ENCODE measurements around the gene SMNDC1. TPM values are rescaled to one million over a fixed set of nuclear protein-coding genes. Genes with fewer than 3 reads are reported as not detected.

The SMNDC1 gene
- total and polyA plus RNA-seq, 4 donors = 14.2 to 35.5 (median 22.5) TPM

DNA sequence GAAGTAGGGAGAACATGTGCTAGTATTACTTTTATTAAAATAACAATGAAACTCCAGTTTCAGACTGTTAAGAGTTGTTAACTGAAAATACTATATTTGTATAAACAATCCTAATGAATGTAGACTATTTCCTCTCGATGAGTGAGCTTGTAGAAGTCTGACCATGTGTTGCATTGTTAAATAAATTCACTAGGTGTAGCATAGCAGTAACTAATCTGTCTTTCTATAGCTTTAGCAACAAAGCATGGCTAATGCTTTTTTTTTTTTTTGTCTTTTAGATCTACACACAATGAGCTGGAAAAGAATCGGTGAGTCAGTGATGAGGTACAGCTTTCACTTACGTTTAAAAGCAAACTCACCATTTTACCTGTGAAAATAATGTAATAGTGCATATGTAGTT lies 60.2 kb downstream of the SMNDC1 start:
- H3K27ac ChIP-seq (ENCODE audit: low read depth, low read length) = no peak overlapping the region
- H3K27me3 ChIP-seq (ENCODE audit: control insufficient read depth, insufficient read depth, low read length) = no peaks in the 10 kb centered on the region
- no peaks in the 10 kb centered on the region for H3K9me3 ChIP-seq (ENCODE audit: control insufficient read depth, insufficient read depth, low read length)
- H3K4me1 ChIP-seq (ENCODE audit: control insufficient read depth, insufficient read depth, low read length) = no peaks in the 10 kb centered on the region
- H3K36me3 ChIP-seq (ENCODE audit: control insufficient read depth, insufficient read depth, low read length) = peaks cover 3% of the 10 kb centered on the region
- no peak for DNase-seq (ENCODE audit: low read depth in 4 of 6, low spot score in 6 of 6)
- WGBS (ENCODE audit: insufficient coverage) = no CpG with 5 or more reads among the region's 3 CpGs
- H3K4me3 ChIP-seq (ENCODE audit: low read depth, low read length) = no peak overlapping the region

DNA sequence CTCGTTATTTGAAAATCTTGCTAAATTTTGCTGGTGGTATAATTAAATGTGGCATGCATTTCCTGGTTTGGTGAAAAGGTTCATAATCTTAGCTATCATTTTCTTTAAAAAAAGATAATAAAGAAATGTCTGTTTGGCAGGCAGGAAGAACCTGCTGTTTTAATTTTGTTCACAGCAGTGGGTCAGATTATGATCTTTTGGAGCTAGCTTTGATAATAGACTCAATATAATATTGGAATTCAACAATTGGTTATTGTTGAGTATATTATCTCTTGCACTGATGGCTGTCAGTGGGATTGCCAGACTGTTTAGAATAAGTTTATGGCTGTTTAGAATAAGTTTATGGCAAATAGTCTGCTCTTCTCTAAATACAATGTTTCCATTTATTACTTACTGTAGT lies 62.2 kb downstream of the SMNDC1 start:
- Histone ChIP-seq H3K36me3 (ENCODE audit: control insufficient read depth, insufficient read depth, low read length) (peaks cover 3% of the 10 kb centered on the region), H3K27me3 (ENCODE audit: control insufficient read depth, insufficient read depth, low read length) (no peaks in the 10 kb centered on the region), H3K4me1 (ENCODE audit: control insufficient read depth, insufficient read depth, low read length) (no peaks in the 10 kb centered on the region), H3K9me3 (ENCODE audit: control insufficient read depth, insufficient read depth, low read length) (no peaks in the 10 kb centered on the region), H3K27ac (ENCODE audit: low read depth, low read length) (no peak overlapping the region), H3K4me3 (ENCODE audit: low read depth, low read length) (no peak overlapping the region)
- peak in 1 of 6 donors; percentile 91 for DNase-seq (ENCODE audit: low read depth in 4 of 6, low spot score in 6 of 6)
- no CpG with 5 or more reads among the region's 1 CpG for WGBS (ENCODE audit: insufficient coverage)

GRCh38 chr10:110241841-110242240 lies 62.9 kb downstream of the SMNDC1 start:
- no CpG with 5 or more reads among the region's 2 CpGs for WGBS (ENCODE audit: insufficient coverage)
- peaks cover 3% of the 10 kb centered on the region for H3K36me3 ChIP-seq (ENCODE audit: control insufficient read depth, insufficient read depth, low read length)
- H3K27ac ChIP-seq (ENCODE audit: low read depth, low read length) = no peak overlapping the region
- no peaks in the 10 kb centered on the region for H3K9me3 ChIP-seq (ENCODE audit: control insufficient read depth, insufficient read depth, low read length)
- no peak overlapping the region for H3K4me3 ChIP-seq (ENCODE audit: low read depth, low read length)
- no peak for DNase-seq (ENCODE audit: low read depth in 4 of 6, low spot score in 6 of 6)
- no peaks in the 10 kb centered on the region for H3K27me3 ChIP-seq (ENCODE audit: control insufficient read depth, insufficient read depth, low read length)
- no peaks in the 10 kb centered on the region for H3K4me1 ChIP-seq (ENCODE audit: control insufficient read depth, insufficient read depth, low read length)

DNA sequence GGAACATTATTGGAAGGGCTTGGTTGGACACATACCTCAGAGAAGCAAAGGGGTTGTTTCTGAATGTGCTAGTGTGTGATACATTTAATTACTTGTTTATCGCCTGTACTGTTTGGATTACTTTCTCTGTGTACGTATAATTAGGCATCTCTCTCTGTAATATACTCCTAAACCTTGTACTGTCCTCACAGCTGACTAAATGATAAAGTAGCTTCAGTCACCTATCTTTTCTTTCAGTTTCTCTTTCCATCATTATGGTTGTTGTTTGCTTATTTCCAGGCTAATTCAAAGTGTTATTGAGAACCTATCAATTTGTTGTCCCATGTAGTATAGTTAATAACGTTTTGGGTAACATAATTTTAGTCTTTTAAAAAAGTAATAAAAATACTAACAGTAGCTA lies 63.3 kb downstream of the SMNDC1 start:
- no peak overlapping the region for H3K4me3 ChIP-seq (ENCODE audit: low read depth, low read length)
- no CpG with 5 or more reads among the region's 3 CpGs for WGBS (ENCODE audit: insufficient coverage)
- no peaks in the 10 kb centered on the region for H3K9me3 ChIP-seq (ENCODE audit: control insufficient read depth, insufficient read depth, low read length)
- peaks cover 3% of the 10 kb centered on the region for H3K36me3 ChIP-seq (ENCODE audit: control insufficient read depth, insufficient read depth, low read length)
- H3K4me1 ChIP-seq (ENCODE audit: control insufficient read depth, insufficient read depth, low read length) = no peaks in the 10 kb centered on the region
- H3K27me3 ChIP-seq (ENCODE audit: control insufficient read depth, insufficient read depth, low read length) = no peaks in the 10 kb centered on the region
- peak in 1 of 6 donors; percentile 68 for DNase-seq (ENCODE audit: low read depth in 4 of 6, low spot score in 6 of 6)
- no peak overlapping the region for H3K27ac ChIP-seq (ENCODE audit: low read depth, low read length)

Other genes with a start within 250 kb of the SMNDC1 start
- gene MXI1, start 97.3 kb downstream of the SMNDC1 start, total RNA-seq = 10 to 100 TPM; 64.1 to 74.8 TPM
- 10 to 100 TPM; 88.5 to 90.1 TPM for gene MXI1, start 97.3 kb downstream of the SMNDC1 start, polyA plus RNA-seq (ENCODE audit: insufficient read length in 2 of 2)
- gene DUSP5, start 193.0 kb upstream of the SMNDC1 start, total RNA-seq = 10 to 100 TPM in 1 of 2 donors, 1 to 10 TPM in 1; 4.7 to 11.2 TPM
- gene DUSP5, start 193.0 kb upstream of the SMNDC1 start, polyA plus RNA-seq (ENCODE audit: insufficient read length in 2 of 2) = 1 to 10 TPM; 5.3 to 6.4 TPM